Measurements from ENCODE around the gene CDC42BPA.

CDC42BPA gene

GRCh38 chr1:227043755-227044154 is 274.5 kb downstream of the CDC42BPA start:
- no peaks in the 10 kb centered on the region for H3K36me3 ChIP-seq (ENCODE audit: control insufficient read depth, insufficient read depth, low read length)
- H3K4me3 ChIP-seq (ENCODE audit: low read length) = no peak overlapping the region
- H3K9me3 ChIP-seq (ENCODE audit: control insufficient read depth, low read length) = no peaks in the 10 kb centered on the region
- H3K4me1 ChIP-seq (ENCODE audit: control insufficient read depth, insufficient read depth, low read length) = no peaks in the 10 kb centered on the region
- no peaks in the 10 kb centered on the region for H3K27me3 ChIP-seq (ENCODE audit: control insufficient read depth, insufficient read depth, low read length)
- no peak overlapping the region for H3K9ac ChIP-seq (ENCODE audit: low read length)

- Histone ChIP-seq H3K27me3 (ENCODE audit: control insufficient read depth, insufficient read depth, low read length) (no peaks in the 10 kb centered on the region), H3K9ac (ENCODE audit: low read length) (no peak overlapping the region), H3K4me1 (ENCODE audit: control insufficient read depth, insufficient read depth, low read length) (no peaks in the 10 kb centered on the region), H3K36me3 (ENCODE audit: control insufficient read depth, insufficient read depth, low read length) (no peaks in the 10 kb centered on the region), H3K4me3 (ENCODE audit: low read length) (no peak overlapping the region), H3K9me3 (ENCODE audit: control insufficient read depth, low read length) (no peaks in the 10 kb centered on the region)
These were observed 276.0 kb downstream of the CDC42BPA start for GRCh38 chr1:227042292-227042691.

DNA sequence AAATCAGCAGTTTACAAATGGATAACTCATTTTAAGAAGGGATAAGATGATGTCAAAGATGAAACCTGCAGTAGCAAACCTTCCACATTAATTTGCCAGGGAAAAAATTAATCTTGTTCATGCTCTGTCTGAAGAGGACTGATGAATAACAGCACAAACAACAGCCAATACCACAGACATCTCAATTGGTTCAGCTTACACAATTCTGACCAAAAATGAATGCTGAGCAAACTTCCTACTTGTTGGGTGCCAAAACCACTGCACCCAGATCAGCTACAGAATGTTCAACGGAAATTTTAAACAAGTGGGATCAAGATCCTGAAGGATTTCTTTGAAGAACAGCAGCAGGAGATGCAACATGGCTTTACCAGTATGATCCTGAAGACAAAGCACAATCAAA is 279.9 kb downstream of the CDC42BPA start:
- Histone ChIP-seq H3K36me3 (ENCODE audit: control insufficient read depth, insufficient read depth, low read length) (no peaks in the 10 kb centered on the region), H3K27me3 (ENCODE audit: control insufficient read depth, insufficient read depth, low read length) (no peaks in the 10 kb centered on the region), H3K9me3 (ENCODE audit: control insufficient read depth, low read length) (no peaks in the 10 kb centered on the region), H3K4me1 (ENCODE audit: control insufficient read depth, insufficient read depth, low read length) (no peaks in the 10 kb centered on the region), H3K9ac (ENCODE audit: low read length) (no peak overlapping the region), H3K4me3 (ENCODE audit: low read length) (no peak overlapping the region)

DNA sequence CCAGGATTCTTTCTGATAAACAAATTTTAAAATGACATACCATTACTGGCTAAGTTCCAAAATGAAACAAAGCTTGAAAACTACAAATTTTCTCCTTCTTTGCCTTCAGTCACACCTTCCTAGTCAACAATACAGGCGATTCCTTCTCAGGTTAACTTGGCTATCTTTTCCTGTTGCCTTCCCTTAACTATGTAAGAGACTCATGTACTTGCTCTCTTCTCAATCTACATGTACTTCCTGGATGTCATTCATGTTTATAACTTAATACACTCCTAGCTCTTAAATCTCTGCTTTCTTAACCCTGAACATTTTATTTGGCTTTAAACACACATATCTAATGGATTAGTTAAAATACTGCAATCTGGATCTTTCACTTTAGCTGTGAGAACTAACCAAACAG is 281.2 kb downstream of the CDC42BPA start:
- Histone ChIP-seq H3K9ac (ENCODE audit: low read length) (no peak overlapping the region), H3K4me1 (ENCODE audit: control insufficient read depth, insufficient read depth, low read length) (no peaks in the 10 kb centered on the region), H3K9me3 (ENCODE audit: control insufficient read depth, low read length) (no peaks in the 10 kb centered on the region), H3K36me3 (ENCODE audit: control insufficient read depth, insufficient read depth, low read length) (no peaks in the 10 kb centered on the region), H3K4me3 (ENCODE audit: low read length) (no peak overlapping the region), H3K27me3 (ENCODE audit: control insufficient read depth, insufficient read depth, low read length) (no peaks in the 10 kb centered on the region)

- H3K9ac ChIP-seq (ENCODE audit: low read length) = no peak overlapping the region
- no peak overlapping the region for H3K4me3 ChIP-seq (ENCODE audit: low read length)
- H3K36me3 ChIP-seq (ENCODE audit: control insufficient read depth, insufficient read depth, low read length) = no peaks in the 10 kb centered on the region
- no peaks in the 10 kb centered on the region for H3K9me3 ChIP-seq (ENCODE audit: control insufficient read depth, low read length)
- no peaks in the 10 kb centered on the region for H3K27me3 ChIP-seq (ENCODE audit: control insufficient read depth, insufficient read depth, low read length)
- H3K4me1 ChIP-seq (ENCODE audit: control insufficient read depth, insufficient read depth, low read length) = no peaks in the 10 kb centered on the region
These were observed 283.0 kb downstream of the CDC42BPA start for GRCh38 chr1:227035316-227035715.

GRCh38 chr1:227033880-227034279 is 284.4 kb downstream of the CDC42BPA start:
- H3K4me1 ChIP-seq (ENCODE audit: control insufficient read depth, insufficient read depth, low read length) = no peaks in the 10 kb centered on the region
- H3K9me3 ChIP-seq (ENCODE audit: control insufficient read depth, low read length) = no peaks in the 10 kb centered on the region
- no peaks in the 10 kb centered on the region for H3K27me3 ChIP-seq (ENCODE audit: control insufficient read depth, insufficient read depth, low read length)
- no peak overlapping the region for H3K9ac ChIP-seq (ENCODE audit: low read length)
- no peaks in the 10 kb centered on the region for H3K36me3 ChIP-seq (ENCODE audit: control insufficient read depth, insufficient read depth, low read length)
- H3K4me3 ChIP-seq (ENCODE audit: low read length) = no peak overlapping the region

GRCh38 chr1:227032396-227032795 is 285.9 kb downstream of the CDC42BPA start:
- Histone ChIP-seq H3K4me1 (ENCODE audit: control insufficient read depth, insufficient read depth, low read length) (no peaks in the 10 kb centered on the region), H3K36me3 (ENCODE audit: control insufficient read depth, insufficient read depth, low read length) (no peaks in the 10 kb centered on the region), H3K4me3 (ENCODE audit: low read length) (no peak overlapping the region), H3K27me3 (ENCODE audit: control insufficient read depth, insufficient read depth, low read length) (no peaks in the 10 kb centered on the region), H3K9ac (ENCODE audit: low read length) (no peak overlapping the region), H3K9me3 (ENCODE audit: control insufficient read depth, low read length) (no peaks in the 10 kb centered on the region)

DNA sequence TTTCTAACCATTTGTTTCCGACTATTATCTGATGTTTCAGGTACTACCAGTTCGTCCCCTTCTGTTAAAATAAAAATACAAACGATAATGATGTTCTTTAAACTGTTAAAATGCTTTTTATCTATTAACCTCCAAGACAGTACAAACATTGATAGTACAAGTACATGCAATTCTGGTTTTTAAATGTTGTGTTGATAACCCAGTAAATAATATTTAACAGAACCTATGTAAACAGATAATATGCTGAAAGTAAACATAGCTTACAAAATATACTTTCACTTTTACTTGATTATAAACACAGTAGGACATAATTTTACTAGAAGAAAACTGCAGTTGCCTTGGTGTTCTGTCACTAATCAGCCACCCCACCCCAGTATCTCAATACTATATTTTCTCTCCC is 301.3 kb downstream of the CDC42BPA start:
- Histone ChIP-seq H3K9ac (ENCODE audit: low read length) (no peak overlapping the region), H3K4me1 (ENCODE audit: control insufficient read depth, insufficient read depth, low read length) (peaks cover 13% of the 10 kb centered on the region), H3K4me3 (ENCODE audit: low read length) (no peak overlapping the region), H3K27me3 (ENCODE audit: control insufficient read depth, insufficient read depth, low read length) (no peaks in the 10 kb centered on the region), H3K36me3 (ENCODE audit: control insufficient read depth, insufficient read depth, low read length) (no peaks in the 10 kb centered on the region), H3K9me3 (ENCODE audit: control insufficient read depth, low read length) (no peaks in the 10 kb centered on the region)

- Histone ChIP-seq H3K9ac (ENCODE audit: low read length) (no peak overlapping the region), H3K4me1 (ENCODE audit: control insufficient read depth, insufficient read depth, low read length) (no peaks in the 10 kb centered on the region), H3K36me3 (ENCODE audit: control insufficient read depth, insufficient read depth, low read length) (no peaks in the 10 kb centered on the region), H3K9me3 (ENCODE audit: control insufficient read depth, low read length) (no peaks in the 10 kb centered on the region), H3K4me3 (ENCODE audit: low read length) (no peak overlapping the region), H3K27me3 (ENCODE audit: control insufficient read depth, insufficient read depth, low read length) (no peaks in the 10 kb centered on the region)
These were observed 307.6 kb downstream of the CDC42BPA start for GRCh38 chr1:227010645-227011044.

GRCh38 chr1:227009937-227010336 is 308.4 kb downstream of the CDC42BPA start:
- Histone ChIP-seq H3K9ac (ENCODE audit: low read length) (no peak overlapping the region), H3K27me3 (ENCODE audit: control insufficient read depth, insufficient read depth, low read length) (no peaks in the 10 kb centered on the region), H3K4me1 (ENCODE audit: control insufficient read depth, insufficient read depth, low read length) (no peaks in the 10 kb centered on the region), H3K9me3 (ENCODE audit: control insufficient read depth, low read length) (no peaks in the 10 kb centered on the region), H3K4me3 (ENCODE audit: low read length) (no peak overlapping the region), H3K36me3 (ENCODE audit: control insufficient read depth, insufficient read depth, low read length) (no peaks in the 10 kb centered on the region)

DNA sequence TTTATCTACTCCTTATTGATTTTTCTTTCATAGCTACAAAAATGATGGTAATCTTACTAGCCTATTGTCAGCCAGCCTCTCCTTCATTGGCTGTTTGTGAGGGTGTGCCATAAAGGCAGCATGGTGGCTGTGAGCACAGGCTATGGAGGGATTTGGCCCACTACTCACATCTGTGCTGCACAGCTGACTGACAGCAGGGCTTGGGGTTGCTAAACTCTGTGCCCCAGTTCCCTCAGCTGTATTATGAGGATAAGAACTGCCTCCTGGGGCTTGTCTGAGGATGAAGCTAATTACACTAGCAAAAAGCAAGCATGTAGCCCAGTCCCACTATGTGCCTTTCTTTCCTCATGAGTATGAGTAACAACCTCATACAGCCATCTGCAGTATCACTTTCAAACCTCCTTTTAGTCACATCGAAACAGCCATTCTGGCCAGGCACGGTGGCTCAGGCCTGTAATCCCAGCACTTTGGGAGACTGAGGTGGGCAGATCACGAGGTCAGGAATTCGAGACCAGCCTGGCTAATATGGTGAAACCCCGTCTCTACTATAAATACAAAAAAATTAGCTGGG is 312.0 kb downstream of the CDC42BPA start:
- Histone ChIP-seq H3K36me3 (ENCODE audit: control insufficient read depth, insufficient read depth, low read length) (no peaks in the 10 kb centered on the region), H3K27me3 (ENCODE audit: control insufficient read depth, insufficient read depth, low read length) (no peaks in the 10 kb centered on the region), H3K4me3 (ENCODE audit: low read length) (no peak overlapping the region), H3K4me1 (ENCODE audit: control insufficient read depth, insufficient read depth, low read length) (no peaks in the 10 kb centered on the region), H3K9ac (ENCODE audit: low read length) (no peak overlapping the region), H3K9me3 (ENCODE audit: control insufficient read depth, low read length) (no peaks in the 10 kb centered on the region)

DNA sequence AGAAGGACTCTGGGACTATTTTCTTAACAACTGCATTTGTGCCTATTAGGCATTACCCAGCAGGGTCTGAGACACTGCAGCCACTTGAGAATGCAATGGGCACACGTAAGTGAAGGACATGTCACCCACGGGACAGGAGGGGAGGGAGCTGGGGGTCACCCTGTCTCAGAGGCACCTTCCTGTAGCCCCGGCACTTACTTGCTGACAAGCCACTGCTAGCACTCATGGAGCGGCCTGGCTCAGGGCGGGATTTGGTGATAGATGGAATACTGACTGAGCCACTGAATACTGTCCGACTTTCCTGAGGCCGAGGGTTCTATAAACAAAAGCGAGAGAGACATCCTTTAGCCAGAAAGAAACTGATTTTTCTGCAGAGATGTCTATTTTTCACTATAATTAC is 313.5 kb downstream of the CDC42BPA start:
- Histone ChIP-seq H3K9ac (ENCODE audit: low read length) (no peak overlapping the region), H3K4me1 (ENCODE audit: control insufficient read depth, insufficient read depth, low read length) (no peaks in the 10 kb centered on the region), H3K9me3 (ENCODE audit: control insufficient read depth, low read length) (no peaks in the 10 kb centered on the region), H3K27me3 (ENCODE audit: control insufficient read depth, insufficient read depth, low read length) (no peaks in the 10 kb centered on the region), H3K4me3 (ENCODE audit: low read length) (no peak overlapping the region), H3K36me3 (ENCODE audit: control insufficient read depth, insufficient read depth, low read length) (no peaks in the 10 kb centered on the region)

- Histone ChIP-seq H3K36me3 (ENCODE audit: control insufficient read depth, insufficient read depth, low read length) (no peaks in the 10 kb centered on the region), H3K4me1 (ENCODE audit: control insufficient read depth, insufficient read depth, low read length) (no peaks in the 10 kb centered on the region), H3K9ac (ENCODE audit: low read length) (no peak overlapping the region), H3K4me3 (ENCODE audit: low read length) (no peak overlapping the region), H3K27me3 (ENCODE audit: control insufficient read depth, insufficient read depth, low read length) (no peaks in the 10 kb centered on the region), H3K9me3 (ENCODE audit: control insufficient read depth, low read length) (no peaks in the 10 kb centered on the region)
These were observed 315.1 kb downstream of the CDC42BPA start for GRCh38 chr1:227003165-227003564.

Measured in mucosa of stomach (tissue), 1 donor.